HG03521 (cell line): Measurements from ENCODE around the gene PRR5.

Experiments used
- ATAC-seq: cut with Tn5 transposase; IDR thresholded peaks from one replicate; pipeline ENCODE4 v1.9.1; 2021; ENCODE audit warnings: mild to moderate bottlenecking, moderate library complexity; ENCODE audit not compliant: unreplicated experiment

The PRR5 gene

GRCh38 chr22:44782363-44782963, 80.5 kb downstream of the PRR5 start:
- ATAC-seq = no peak

- ATAC-seq = no peak
Observed at GRCh38 chr22:44783091-44783490, 81.1 kb downstream of the PRR5 start.

DNA sequence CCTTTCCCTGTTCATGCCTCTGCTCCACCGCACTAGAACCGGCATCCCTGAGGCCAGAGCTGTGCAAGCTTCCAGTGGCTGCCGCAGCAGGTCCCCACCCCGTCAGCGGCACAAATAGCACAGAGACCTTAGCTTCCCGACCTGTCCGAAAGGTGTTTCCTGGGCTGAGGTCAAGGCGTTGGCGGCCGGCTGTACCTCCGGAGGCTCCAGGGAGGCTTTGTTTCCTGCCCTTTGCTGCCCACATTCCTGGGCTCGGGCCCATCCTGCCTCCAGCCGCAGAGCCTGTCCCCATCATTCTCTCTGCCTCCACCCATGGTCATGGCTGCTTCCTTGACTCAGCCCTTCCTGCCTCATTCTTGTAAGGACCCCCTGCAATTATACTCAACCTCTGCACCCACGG, 81.6 kb downstream of the PRR5 start:
- no peak for ATAC-seq

DNA sequence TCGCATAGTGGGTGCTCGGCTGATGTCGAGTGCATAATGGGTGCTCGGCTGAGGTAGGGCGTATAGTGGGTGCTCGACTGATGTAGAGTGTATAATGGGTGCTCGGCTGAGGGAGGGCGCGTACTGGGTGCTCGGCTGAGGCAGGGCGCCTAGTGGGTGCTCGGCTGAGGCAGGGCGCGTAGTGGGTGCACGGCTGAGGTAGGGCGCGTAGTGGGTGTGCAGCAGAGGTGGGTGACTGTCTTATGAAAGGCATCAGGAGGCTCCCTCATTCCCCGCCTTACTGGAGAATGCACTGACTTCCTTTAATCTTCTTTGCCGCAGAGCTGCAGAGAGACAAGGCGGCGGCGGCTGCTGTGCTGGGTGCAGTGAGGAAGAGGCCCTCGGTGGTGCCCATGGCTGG, 84.1 kb downstream of the PRR5 start:
- no peak for ATAC-seq

- no peak for ATAC-seq
Observed at GRCh38 chr22:44786610-44787009, 84.6 kb downstream of the PRR5 start.
